ENCODE measurements around the gene INO80B. TPM values are rescaled to one million over a fixed set of nuclear protein-coding genes. Genes with fewer than 3 reads are reported as not detected.

Gene INO80B
- total RNA-seq, 1 experiment from 2014 or later = 24.0 TPM

DNA sequence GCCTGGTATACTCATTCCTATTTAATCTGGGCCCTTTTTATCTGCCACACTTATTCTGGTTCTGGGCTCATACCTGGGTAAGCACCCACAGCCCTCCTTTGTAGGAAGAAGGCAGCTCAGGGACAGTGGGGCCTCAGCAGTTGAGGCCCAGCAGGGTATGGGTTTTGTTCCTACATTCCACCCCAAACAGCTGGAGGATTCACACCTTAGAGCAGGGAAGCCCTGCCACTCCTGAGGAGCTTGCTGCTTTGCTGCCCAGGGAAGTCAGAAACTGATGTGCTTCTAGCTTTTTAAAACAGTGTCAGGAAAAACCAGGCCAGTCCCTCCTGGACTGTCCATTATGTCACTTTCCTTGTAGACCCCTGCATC lies 45.7 kb downstream of the INO80B start:
- Histone ChIP-seq H3K9me3 (ENCODE audit: control insufficient read depth in 1 of 2, insufficient read depth in 1 of 2, low read depth in 1 of 2, low read length in 2 of 2) (no peaks in the 10 kb centered on the region), H4K20me1 (ENCODE audit: insufficient read depth) (no peaks in the 10 kb centered on the region), H3K27ac (ENCODE audit: low read depth, low read length) (no peak overlapping the region), H3K4me1 (ENCODE audit: control insufficient read depth in 1 of 2, insufficient read depth in 2 of 2, low read length in 2 of 2) (peaks cover 18 to 40% of the 10 kb centered on the region in 2 experiments), H3K79me2 (ENCODE audit: insufficient read depth, low read length) (peaks cover 6% of the 10 kb centered on the region), H3K9me2 (ENCODE audit: insufficient read depth) (no peaks in the 10 kb centered on the region), H2AFZ (ENCODE audit: low read depth, low read length, poor library complexity, severe bottlenecking) (no peak overlapping the region), H3K36me3 (ENCODE audit: control insufficient read depth in 1 of 2, insufficient read depth in 2 of 2, low read length in 2 of 2) (peaks cover under 1 to 11% of the 10 kb centered on the region in 2 experiments; a peak in 2 of 4 replicates), H3K27me3 (ENCODE audit: insufficient read depth, low read length) (no peaks in the 10 kb centered on the region), H3K4me2 (ENCODE audit: low read length) (no peak overlapping the region), H3K4me3 (replicated peaks in 1 of 2; ENCODE audit: low read depth in 1 of 2, low read length in 2 of 2) (no peak overlapping the region), H3K9ac (ENCODE audit: low read length) (no peak overlapping the region)
- no TSS peak for BruUV-seq (replicated peaks)
- ChIA-PET POLR2A (interaction anchor here (1.3 kb wide), 1 partner anchor 25 kb away, joined by 3 read pairs; no protein-coding TSS in a partner anchor), CTCF (interaction anchor here (0.8 kb wide), 1 partner anchor 18 kb away, joined by 3 read pairs; the partner anchor contains the start of genes CCDC142 and TTC31), RAD21 (ENCODE audit: low non-redundant PET in 1 of 2, low total read pairs in 2 of 2, uncharacterized antibody in 2 of 2, unreplicated experiment in 2 of 2) (no interaction called here)
- ATAC-seq (no peak), DNase-seq (ENCODE audit: low read depth, low spot score) (no peak)
- intact Hi-C loops (cut with micrococcal nuclease) = no loop called here
- no peak for TF ChIP-seq SRF (IDR thresholded peaks at IDR 0.05; ENCODE audit: low read depth)
- no peak for TF ChIP-seq MAX (IDR thresholded peaks at IDR 0.05)
- TF ChIP-seq CBX3 (IDR thresholded peaks at IDR 0.05; ENCODE audit: low read depth) = no peak
- TF ChIP-seq SP1 (IDR thresholded peaks at IDR 0.05; ENCODE audit: low read depth) = no peak
- no peak for TF ChIP-seq RAD21 (IDR thresholded peaks at IDR 0.05; ENCODE audit: low read depth)
- TF ChIP-seq, protein P1, sequence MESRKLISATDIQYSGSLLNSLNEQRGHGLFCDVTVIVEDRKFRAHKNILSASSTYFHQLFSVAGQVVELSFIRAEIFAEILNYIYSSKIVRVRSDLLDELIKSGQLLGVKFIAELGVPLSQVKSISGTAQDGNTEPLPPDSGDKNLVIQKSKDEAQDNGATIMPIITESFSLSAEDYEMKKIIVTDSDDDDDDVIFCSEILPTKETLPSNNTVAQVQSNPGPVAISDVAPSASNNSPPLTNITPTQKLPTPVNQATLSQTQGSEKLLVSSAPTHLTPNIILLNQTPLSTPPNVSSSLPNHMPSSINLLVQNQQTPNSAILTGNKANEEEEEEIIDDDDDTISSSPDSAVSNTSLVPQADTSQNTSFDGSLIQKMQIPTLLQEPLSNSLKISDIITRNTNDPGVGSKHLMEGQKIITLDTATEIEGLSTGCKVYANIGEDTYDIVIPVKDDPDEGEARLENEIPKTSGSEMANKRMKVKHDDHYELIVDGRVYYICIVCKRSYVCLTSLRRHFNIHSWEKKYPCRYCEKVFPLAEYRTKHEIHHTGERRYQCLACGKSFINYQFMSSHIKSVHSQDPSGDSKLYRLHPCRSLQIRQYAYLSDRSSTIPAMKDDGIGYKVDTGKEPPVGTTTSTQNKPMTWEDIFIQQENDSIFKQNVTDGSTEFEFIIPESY (IDR thresholded peaks at IDR 0.05; ENCODE audit: extremely low read depth, insufficient replicate concordance, low read length) = no peak
- no peak for TF ChIP-seq YY1 (IDR thresholded peaks at IDR 0.05; ENCODE audit: extremely low read depth, insufficient replicate concordance, low read depth, low read length)
- TF ChIP-seq POLR2AphosphoS5 (IDR thresholded peaks at IDR 0.05; ENCODE audit: low read depth, low read length) = no peak
- TF ChIP-seq, protein P2, sequence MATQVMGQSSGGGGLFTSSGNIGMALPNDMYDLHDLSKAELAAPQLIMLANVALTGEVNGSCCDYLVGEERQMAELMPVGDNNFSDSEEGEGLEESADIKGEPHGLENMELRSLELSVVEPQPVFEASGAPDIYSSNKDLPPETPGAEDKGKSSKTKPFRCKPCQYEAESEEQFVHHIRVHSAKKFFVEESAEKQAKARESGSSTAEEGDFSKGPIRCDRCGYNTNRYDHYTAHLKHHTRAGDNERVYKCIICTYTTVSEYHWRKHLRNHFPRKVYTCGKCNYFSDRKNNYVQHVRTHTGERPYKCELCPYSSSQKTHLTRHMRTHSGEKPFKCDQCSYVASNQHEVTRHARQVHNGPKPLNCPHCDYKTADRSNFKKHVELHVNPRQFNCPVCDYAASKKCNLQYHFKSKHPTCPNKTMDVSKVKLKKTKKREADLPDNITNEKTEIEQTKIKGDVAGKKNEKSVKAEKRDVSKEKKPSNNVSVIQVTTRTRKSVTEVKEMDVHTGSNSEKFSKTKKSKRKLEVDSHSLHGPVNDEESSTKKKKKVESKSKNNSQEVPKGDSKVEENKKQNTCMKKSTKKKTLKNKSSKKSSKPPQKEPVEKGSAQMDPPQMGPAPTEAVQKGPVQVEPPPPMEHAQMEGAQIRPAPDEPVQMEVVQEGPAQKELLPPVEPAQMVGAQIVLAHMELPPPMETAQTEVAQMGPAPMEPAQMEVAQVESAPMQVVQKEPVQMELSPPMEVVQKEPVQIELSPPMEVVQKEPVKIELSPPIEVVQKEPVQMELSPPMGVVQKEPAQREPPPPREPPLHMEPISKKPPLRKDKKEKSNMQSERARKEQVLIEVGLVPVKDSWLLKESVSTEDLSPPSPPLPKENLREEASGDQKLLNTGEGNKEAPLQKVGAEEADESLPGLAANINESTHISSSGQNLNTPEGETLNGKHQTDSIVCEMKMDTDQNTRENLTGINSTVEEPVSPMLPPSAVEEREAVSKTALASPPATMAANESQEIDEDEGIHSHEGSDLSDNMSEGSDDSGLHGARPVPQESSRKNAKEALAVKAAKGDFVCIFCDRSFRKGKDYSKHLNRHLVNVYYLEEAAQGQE (IDR thresholded peaks at IDR 0.05; ENCODE audit: low read depth) = no peak
- no peak for TF ChIP-seq POLR2A (IDR thresholded peaks at IDR 0.05; ENCODE audit: borderline replicate concordance, extremely low read depth, insufficient read depth, insufficient read length)
- no peak for TF ChIP-seq ELF1 (IDR thresholded peaks at IDR 0.05; ENCODE audit: borderline replicate concordance, low read depth)
- no peak for TF ChIP-seq CTCF (IDR thresholded peaks at IDR 0.05 in 2 of 3, conservative IDR thresholded peaks at IDR 0.05 in 1 of 3; ENCODE audit: borderline replicate concordance in 1 of 3, insufficient read depth in 1 of 3, low read depth in 2 of 3, low read length in 2 of 3)
- no peak for TF ChIP-seq SIN3A (IDR thresholded peaks at IDR 0.05; ENCODE audit: low read depth)
- no peak for TF ChIP-seq EZH2 (IDR thresholded peaks at IDR 0.05)
- no peak for TF ChIP-seq EGR1 (IDR thresholded peaks at IDR 0.05; ENCODE audit: low read depth)
- TF ChIP-seq CEBPB (IDR thresholded peaks at IDR 0.05; ENCODE audit: low read depth) = no peak
- TF ChIP-seq ZNF274 (IDR thresholded peaks at IDR 0.05; ENCODE audit: low read depth, low read length) = no peak
- no peak for TF ChIP-seq ZFX (IDR thresholded peaks at IDR 0.05)
- no peak for TF ChIP-seq JUND (IDR thresholded peaks at IDR 0.05)
- TF ChIP-seq EZH2phosphoT487 (IDR thresholded peaks at IDR 0.05; ENCODE audit: borderline replicate concordance) = no peak

Data from HCT116 (cell line).